ENCODE results near the gene CHRNG. TPM values are rescaled to one million over a fixed set of nuclear protein-coding genes. Genes with fewer than 3 reads are reported as not detected.

The CHRNG gene
- total and polyA plus RNA-seq, 2 donors (not counting 1 experiment from before 2014, with no cell fraction given), result not detected

DNA sequence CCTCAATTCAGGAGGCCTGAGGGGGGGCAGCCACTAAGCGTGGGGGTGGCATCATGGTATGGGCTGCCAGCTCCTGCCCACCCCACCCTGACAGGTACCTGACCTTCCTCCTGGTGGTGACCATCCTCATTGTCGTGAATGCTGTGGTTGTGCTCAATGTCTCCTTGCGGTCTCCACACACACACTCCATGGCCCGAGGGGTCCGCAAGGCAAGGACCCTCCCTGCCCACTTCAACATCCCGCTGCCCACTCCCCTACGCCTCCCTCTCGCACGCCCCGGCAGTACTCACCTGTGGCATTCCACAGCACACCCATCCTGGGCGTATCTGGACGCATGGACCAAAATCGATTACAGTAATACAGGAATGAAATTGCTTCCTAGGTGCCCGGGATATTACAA lies 4.0 kb downstream of the CHRNG start:
- Histone ChIP-seq H3K79me2 (ENCODE audit: control insufficient read depth, insufficient read depth, low read length) (no peaks in the 10 kb centered on the region), H3K4me2 (ENCODE audit: extremely low read depth, insufficient read depth, low read length) (no peak overlapping the region), H2AFZ (ENCODE audit: low read length) (no peak overlapping the region), H3K4me3 (replicated peaks in 1 of 4; ENCODE audit: control extremely low read depth in 1 of 4, insufficient read depth in 1 of 4, low read depth in 3 of 4, low read length in 4 of 4) (no peak overlapping the region), H3K4me1 (ENCODE audit: control insufficient read depth, extremely low read depth, insufficient read depth, low read length) (no peaks in the 10 kb centered on the region), H3K36me3 (ENCODE audit: control insufficient read depth, insufficient read depth, low read length) (no peaks in the 10 kb centered on the region), H3K9ac (ENCODE audit: insufficient read depth, low read length) (no peak overlapping the region), H4K20me1 (ENCODE audit: control insufficient read depth, extremely low read depth, insufficient read depth, low read length) (no peaks in the 10 kb centered on the region), H3K9me3 (ENCODE audit: control insufficient read depth, insufficient read depth, low read depth, low read length) (no peaks in the 10 kb centered on the region), H3K27ac (ENCODE audit: insufficient read depth, low read length) (no peak overlapping the region), H3K27me3 (ENCODE audit: control insufficient read depth, insufficient read depth, low read length) (peaks cover 4% of the 10 kb centered on the region)
- DNase-seq (ENCODE audit: low read depth in 2 of 2), result no peak
- TF ChIP-seq CTCF (conservative IDR thresholded peaks at IDR 0.05 in 1 of 2, IDR thresholded peaks at IDR 0.05 in 1 of 2; ENCODE audit: low read depth in 1 of 2, low read length in 2 of 2) (no peak), EZH2 (IDR thresholded peaks at IDR 0.05; ENCODE audit: low read length, missing control alignments) (no peak)

DNA sequence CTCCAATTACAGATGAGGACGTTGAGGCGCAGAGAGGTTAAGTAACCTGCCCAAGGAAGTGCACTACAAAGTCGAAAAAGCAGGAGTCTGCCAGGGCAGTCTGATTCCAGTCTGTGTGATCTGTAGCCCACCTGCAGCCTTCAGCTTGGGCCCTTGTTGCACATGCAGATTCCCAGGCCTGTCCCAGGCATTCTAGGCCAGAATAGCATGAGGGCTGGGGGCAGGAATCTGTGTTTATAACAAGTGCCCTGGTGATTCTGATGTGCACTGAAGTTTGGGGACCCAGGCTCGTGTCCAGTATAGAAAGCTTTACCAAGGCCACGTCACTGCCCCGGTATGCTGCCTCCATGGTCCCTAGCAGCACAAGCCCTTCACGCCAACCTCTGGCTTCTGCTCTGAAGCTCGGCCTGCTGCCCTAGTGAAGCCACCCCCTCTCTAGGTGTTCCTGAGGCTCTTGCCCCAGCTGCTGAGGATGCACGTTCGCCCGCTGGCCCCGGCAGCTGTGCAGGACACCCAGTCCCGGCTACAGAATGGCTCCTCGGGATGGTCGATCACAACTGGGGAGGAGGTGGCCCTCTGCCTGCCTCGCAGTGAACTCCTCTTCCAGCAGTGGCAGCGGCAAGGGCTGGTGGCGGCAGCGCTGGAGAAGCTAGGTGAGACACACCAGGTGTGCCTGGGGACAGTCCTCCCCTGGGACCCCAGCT lies 4.6 kb downstream of the CHRNG start:
- Histone ChIP-seq H3K4me1 (ENCODE audit: control insufficient read depth, extremely low read depth, insufficient read depth, low read length) (no peaks in the 10 kb centered on the region), H3K36me3 (ENCODE audit: control insufficient read depth, insufficient read depth, low read length) (no peaks in the 10 kb centered on the region), H2AFZ (ENCODE audit: low read length) (no peak overlapping the region), H3K27ac (ENCODE audit: insufficient read depth, low read length) (no peak overlapping the region), H4K20me1 (ENCODE audit: control insufficient read depth, extremely low read depth, insufficient read depth, low read length) (no peaks in the 10 kb centered on the region), H3K9me3 (ENCODE audit: control insufficient read depth, insufficient read depth, low read depth, low read length) (no peaks in the 10 kb centered on the region), H3K79me2 (ENCODE audit: control insufficient read depth, insufficient read depth, low read length) (no peaks in the 10 kb centered on the region), H3K9ac (ENCODE audit: insufficient read depth, low read length) (no peak overlapping the region), H3K4me3 (replicated peaks in 1 of 4; ENCODE audit: control extremely low read depth in 1 of 4, insufficient read depth in 1 of 4, low read depth in 3 of 4, low read length in 4 of 4) (no peak overlapping the region), H3K4me2 (ENCODE audit: extremely low read depth, insufficient read depth, low read length) (no peak overlapping the region), H3K27me3 (ENCODE audit: control insufficient read depth, insufficient read depth, low read length) (peaks cover 4% of the 10 kb centered on the region)
- no peak for DNase-seq (ENCODE audit: low read depth in 2 of 2)
- TF ChIP-seq EZH2 (IDR thresholded peaks at IDR 0.05; ENCODE audit: low read length, missing control alignments), result no peak
- TF ChIP-seq CTCF (conservative IDR thresholded peaks at IDR 0.05 in 1 of 2, IDR thresholded peaks at IDR 0.05 in 1 of 2; ENCODE audit: low read depth in 1 of 2, low read length in 2 of 2), result no peak

DNA sequence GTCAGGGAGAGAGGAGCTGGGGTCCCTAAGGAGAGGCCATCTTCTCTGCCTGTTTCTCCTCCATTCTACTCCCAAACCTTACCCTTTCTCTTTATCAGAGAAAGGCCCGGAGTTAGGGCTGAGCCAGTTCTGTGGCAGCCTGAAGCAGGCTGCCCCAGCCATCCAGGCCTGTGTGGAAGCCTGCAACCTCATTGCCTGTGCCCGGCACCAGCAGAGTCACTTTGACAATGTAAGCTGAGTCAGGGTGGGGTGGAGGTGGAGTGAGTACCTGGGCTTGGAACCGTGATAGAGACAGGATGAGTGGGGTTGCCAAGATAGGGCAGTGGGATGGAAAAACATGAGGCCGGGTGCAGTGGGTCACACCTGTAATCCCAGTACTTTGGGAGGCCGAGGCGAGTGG lies 5.2 kb downstream of the CHRNG start:
- Histone ChIP-seq H3K27ac (ENCODE audit: insufficient read depth, low read length) (no peak overlapping the region), H3K36me3 (ENCODE audit: control insufficient read depth, insufficient read depth, low read length) (no peaks in the 10 kb centered on the region), H3K9ac (ENCODE audit: insufficient read depth, low read length) (no peak overlapping the region), H3K79me2 (ENCODE audit: control insufficient read depth, insufficient read depth, low read length) (peaks cover 2% of the 10 kb centered on the region), H3K27me3 (ENCODE audit: control insufficient read depth, insufficient read depth, low read length) (peaks cover 3% of the 10 kb centered on the region), H2AFZ (ENCODE audit: low read length) (no peak overlapping the region), H3K4me2 (ENCODE audit: extremely low read depth, insufficient read depth, low read length) (no peak overlapping the region), H3K9me3 (ENCODE audit: control insufficient read depth, insufficient read depth, low read depth, low read length) (no peaks in the 10 kb centered on the region), H3K4me3 (replicated peaks in 1 of 4; ENCODE audit: control extremely low read depth in 1 of 4, insufficient read depth in 1 of 4, low read depth in 3 of 4, low read length in 4 of 4) (no peak overlapping the region), H4K20me1 (ENCODE audit: control insufficient read depth, extremely low read depth, insufficient read depth, low read length) (no peaks in the 10 kb centered on the region), H3K4me1 (ENCODE audit: control insufficient read depth, extremely low read depth, insufficient read depth, low read length) (no peaks in the 10 kb centered on the region)
- no peak for TF ChIP-seq EZH2 (IDR thresholded peaks at IDR 0.05; ENCODE audit: low read length, missing control alignments)
- TF ChIP-seq CTCF (conservative IDR thresholded peaks at IDR 0.05 in 1 of 2, IDR thresholded peaks at IDR 0.05 in 1 of 2; ENCODE audit: low read depth in 1 of 2, low read length in 2 of 2), result no peak
- DNase-seq (ENCODE audit: low read depth in 2 of 2), result no peak
